Measurements from ENCODE around the gene BICD1. TPM values are rescaled to one million over a fixed set of nuclear protein-coding genes. Genes with fewer than 3 reads are reported as not detected.
A peak's percentile ranks its signal among the peaks of the same experiment; 100 is the strongest.

Gene BICD1
- total RNA-seq, 1 donor from 2014 or later = 7.7 TPM

DNA sequence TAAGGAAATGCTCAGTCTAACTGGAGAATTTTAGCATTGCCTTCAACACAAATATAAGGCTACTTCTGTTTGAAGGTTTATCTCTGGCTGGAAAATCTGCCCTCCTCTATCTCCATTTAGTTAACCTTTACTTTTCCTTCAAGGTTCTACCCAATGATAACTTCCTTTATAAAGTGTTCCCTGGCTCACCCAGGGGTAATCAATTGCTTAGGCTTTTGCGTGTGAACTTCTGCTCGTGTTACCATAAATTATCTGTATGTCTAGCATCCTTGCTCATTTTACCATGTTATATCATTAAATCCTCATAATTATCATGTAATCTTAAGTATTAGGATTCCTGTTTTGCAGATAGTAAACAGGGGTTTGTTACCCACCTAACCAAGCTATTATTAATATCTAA lies 178.4 kb downstream of the BICD1 start:
- TF ChIP-seq, protein P1, sequence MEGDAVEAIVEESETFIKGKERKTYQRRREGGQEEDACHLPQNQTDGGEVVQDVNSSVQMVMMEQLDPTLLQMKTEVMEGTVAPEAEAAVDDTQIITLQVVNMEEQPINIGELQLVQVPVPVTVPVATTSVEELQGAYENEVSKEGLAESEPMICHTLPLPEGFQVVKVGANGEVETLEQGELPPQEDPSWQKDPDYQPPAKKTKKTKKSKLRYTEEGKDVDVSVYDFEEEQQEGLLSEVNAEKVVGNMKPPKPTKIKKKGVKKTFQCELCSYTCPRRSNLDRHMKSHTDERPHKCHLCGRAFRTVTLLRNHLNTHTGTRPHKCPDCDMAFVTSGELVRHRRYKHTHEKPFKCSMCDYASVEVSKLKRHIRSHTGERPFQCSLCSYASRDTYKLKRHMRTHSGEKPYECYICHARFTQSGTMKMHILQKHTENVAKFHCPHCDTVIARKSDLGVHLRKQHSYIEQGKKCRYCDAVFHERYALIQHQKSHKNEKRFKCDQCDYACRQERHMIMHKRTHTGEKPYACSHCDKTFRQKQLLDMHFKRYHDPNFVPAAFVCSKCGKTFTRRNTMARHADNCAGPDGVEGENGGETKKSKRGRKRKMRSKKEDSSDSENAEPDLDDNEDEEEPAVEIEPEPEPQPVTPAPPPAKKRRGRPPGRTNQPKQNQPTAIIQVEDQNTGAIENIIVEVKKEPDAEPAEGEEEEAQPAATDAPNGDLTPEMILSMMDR (conservative IDR thresholded peaks at IDR 0.05; ENCODE audit: low read depth, low read length) = no peak
- no peak for DNase-seq (ENCODE audit: low read depth)
- H3K4me3 ChIP-seq (ENCODE audit: low read depth, low read length) = no peak overlapping the region

DNA sequence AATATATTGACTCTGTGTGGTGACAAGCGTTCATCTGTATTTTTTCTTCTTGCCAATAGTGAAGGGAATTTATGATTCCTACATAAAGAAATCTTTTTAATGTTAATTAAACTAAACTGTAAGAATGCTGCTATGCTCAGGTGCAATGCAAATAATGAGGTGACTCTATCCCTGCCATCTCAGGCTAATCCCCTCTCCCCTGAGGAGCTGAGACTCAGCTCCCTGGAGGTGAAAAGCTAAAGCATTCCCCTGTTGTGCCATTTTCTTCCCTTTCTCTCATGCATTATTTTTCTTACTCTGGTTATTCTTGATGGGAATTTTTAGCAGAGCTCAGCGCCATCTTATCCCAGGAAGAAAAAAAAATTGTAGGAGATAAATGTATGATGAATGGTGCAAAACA lies 178.8 kb downstream of the BICD1 start:
- DNase-seq (ENCODE audit: low read depth) = no peak
- no peak overlapping the region for H3K4me3 ChIP-seq (ENCODE audit: low read depth, low read length)
- TF ChIP-seq, protein P1 (conservative IDR thresholded peaks at IDR 0.05; ENCODE audit: low read depth, low read length) = no peak

DNA sequence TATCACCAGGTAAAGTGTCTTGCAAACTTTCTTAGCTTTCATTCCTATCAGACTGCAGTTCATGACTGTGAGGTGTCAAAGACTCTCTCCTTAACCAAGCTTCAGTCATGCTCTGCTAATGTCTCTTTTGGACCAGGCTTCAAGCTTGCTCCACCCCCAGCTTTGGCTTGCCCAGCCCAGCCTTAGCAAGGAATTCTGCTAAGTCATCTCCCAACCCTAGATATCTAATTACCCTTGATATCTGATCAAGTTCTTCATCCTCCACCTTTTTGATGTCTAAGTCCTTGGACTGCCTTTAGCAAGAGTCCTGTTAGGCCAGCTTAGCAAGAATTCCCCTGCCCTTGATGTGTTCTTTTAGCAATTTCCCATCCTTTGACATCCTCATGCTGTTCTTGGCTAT lies 183.8 kb downstream of the BICD1 start:
- no peak for DNase-seq (ENCODE audit: low read depth)
- no peak overlapping the region for H3K4me3 ChIP-seq (ENCODE audit: low read depth, low read length)
- TF ChIP-seq, protein P1 (conservative IDR thresholded peaks at IDR 0.05; ENCODE audit: low read depth, low read length) = no peak

DNA sequence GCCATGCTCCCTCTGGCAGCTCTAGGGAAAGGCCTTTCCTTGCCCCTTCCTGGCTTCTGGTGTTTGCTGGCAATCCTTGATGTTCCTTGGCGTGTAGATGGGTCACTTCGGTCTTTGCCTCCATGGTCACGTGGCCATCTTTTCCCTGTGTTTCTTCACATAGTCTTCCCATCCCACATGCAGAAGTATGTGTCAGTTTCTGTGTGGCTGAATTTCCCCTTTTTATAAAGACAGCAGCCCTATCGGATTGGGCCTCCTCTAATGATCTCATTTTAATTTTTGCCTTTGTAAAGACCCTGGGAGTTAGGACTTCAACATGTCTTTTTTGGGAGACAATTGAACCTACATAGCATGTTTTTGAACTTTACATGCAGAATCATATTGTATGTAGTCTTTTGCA lies 185.5 kb downstream of the BICD1 start:
- DNase-seq (ENCODE audit: low read depth) = no peak
- H3K4me3 ChIP-seq (ENCODE audit: low read depth, low read length) = no peak overlapping the region
- TF ChIP-seq, protein P1 (conservative IDR thresholded peaks at IDR 0.05; ENCODE audit: low read depth, low read length) = no peak

DNA sequence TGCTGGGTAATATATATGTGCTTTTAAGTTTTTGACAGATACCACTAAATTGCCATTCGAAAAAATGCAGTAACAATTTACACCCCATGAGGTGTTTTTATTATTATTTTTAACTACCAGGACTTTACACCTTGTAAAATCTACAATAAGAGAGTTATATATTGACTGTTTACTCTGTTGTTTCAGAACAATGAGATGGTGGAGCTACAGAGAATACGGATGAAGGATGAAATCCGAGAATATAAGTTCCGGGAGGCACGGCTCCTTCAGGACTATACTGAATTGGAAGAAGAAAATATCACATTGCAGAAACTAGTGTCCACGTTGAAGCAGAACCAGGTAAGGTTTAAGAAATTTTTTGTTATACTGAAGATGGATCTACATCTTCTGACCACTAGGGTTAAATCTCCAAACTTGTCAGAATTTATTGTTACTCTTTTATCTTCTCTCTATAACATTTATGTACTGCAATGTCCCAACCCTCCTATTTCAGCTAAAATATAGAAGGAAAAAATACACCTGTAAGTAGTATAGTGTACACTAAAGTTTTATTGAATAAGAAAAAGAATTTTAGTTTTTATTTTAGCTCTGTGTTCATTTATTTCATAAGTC lies 187.3 kb downstream of the BICD1 start:
- TF ChIP-seq, protein P1 (conservative IDR thresholded peaks at IDR 0.05; ENCODE audit: low read depth, low read length) = no peak
- H3K4me3 ChIP-seq (ENCODE audit: low read depth, low read length) = no peak overlapping the region
- no peak for DNase-seq (ENCODE audit: low read depth)

DNA sequence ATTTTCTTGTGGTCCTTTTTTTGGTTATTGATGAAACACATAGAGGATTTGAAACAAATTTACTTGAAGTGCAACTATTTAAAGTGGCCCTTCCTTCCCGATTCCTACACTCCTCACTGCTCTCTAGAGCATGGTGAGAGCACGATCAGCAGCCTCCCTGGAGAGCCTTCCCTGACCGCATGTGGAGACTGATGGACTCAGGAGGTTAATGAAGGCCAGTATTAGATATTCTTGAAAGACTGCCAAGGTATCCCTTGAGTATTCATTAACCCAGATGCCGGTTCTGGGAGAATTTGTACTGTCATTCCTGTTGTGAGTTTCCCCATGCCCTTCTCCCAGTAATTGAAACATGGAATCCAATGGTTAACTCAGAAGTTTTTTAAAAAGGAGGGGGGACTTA lies 189.9 kb downstream of the BICD1 start:
- peak; percentile 95 for DNase-seq (ENCODE audit: low read depth)
- TF ChIP-seq, protein P1 (conservative IDR thresholded peaks at IDR 0.05; ENCODE audit: low read depth, low read length) = no peak
- H3K4me3 ChIP-seq (ENCODE audit: low read depth, low read length) = no peak overlapping the region

DNA sequence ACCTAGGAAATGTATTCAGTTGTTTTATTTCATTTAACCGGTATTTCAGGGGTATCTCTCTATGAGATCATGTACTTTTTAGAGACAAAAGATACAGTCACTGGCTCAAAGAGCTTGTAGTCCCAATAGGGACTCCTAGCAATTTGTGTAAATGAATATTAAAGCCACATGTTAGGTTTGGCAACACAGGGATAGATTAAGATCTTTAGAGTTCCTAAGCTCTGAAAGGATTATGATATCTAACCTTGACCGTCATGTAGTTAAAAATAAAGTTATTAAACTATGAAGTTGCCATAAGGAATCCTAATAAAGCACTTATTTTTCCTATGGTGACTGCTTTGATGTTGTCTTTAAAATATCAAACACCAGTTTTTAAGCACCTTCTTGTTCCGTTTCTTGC lies 192.3 kb downstream of the BICD1 start:
- TF ChIP-seq, protein P1 (conservative IDR thresholded peaks at IDR 0.05; ENCODE audit: low read depth, low read length) = no peak
- no peak for DNase-seq (ENCODE audit: low read depth)
- H3K4me3 ChIP-seq (ENCODE audit: low read depth, low read length) = no peak overlapping the region

All from epithelial cell of proximal tubule (primary cell).